HG02678 (cell line): Measurements from ENCODE around the gene ZNF831.

ENCODE experiments used
- ATAC-seq: cut with Tn5 transposase; IDR thresholded peaks from one replicate; pipeline ENCODE4 v1.9.1; 2021; ENCODE audit warnings: mild to moderate bottlenecking, moderate library complexity; ENCODE audit not compliant: unreplicated experiment

Gene ZNF831

GRCh38 chr20:59154317-59155013 is 9.2 kb upstream of the ZNF831 start:
- ATAC-seq, result no peak

GRCh38 chr20:59157064-59157463 is 6.6 kb upstream of the ZNF831 start:
- ATAC-seq, result no peak

GRCh38 chr20:59157531-59157930 is 6.1 kb upstream of the ZNF831 start:
- no peak for ATAC-seq

- ATAC-seq, result no peak
These were observed 5.6 kb upstream of the ZNF831 start for GRCh38 chr20:59157961-59158541.

- no peak for ATAC-seq
These were observed 4.9 kb upstream of the ZNF831 start for GRCh38 chr20:59158673-59159072.

GRCh38 chr20:59159091-59159490 is 4.5 kb upstream of the ZNF831 start:
- ATAC-seq, result no peak

- ATAC-seq, result no peak
These were observed 3.9 kb upstream of the ZNF831 start for GRCh38 chr20:59159493-59160376.

GRCh38 chr20:59160389-59161115 is 3.1 kb upstream of the ZNF831 start:
- no peak for ATAC-seq

GRCh38 chr20:59161721-59162120 is 1.9 kb upstream of the ZNF831 start:
- no peak for ATAC-seq

GRCh38 chr20:59164686-59165391 is 1.2 kb downstream of the ZNF831 start:
- ATAC-seq, result no peak

- no peak for ATAC-seq
These were observed 1.8 kb downstream of the ZNF831 start for GRCh38 chr20:59165396-59165795.

- ATAC-seq, result no peak
These were observed 2.5 kb downstream of the ZNF831 start for GRCh38 chr20:59165891-59166709.

GRCh38 chr20:59170406-59171349 is 7.1 kb downstream of the ZNF831 start:
- ATAC-seq, result no peak

- ATAC-seq, result no peak
These were observed 8.4 kb downstream of the ZNF831 start for GRCh38 chr20:59171986-59172385.

GRCh38 chr20:59173938-59174491 is 10.4 kb downstream of the ZNF831 start:
- ATAC-seq, result no peak

GRCh38 chr20:59175002-59175401 is 11.4 kb downstream of the ZNF831 start:
- no peak for ATAC-seq

- no peak for ATAC-seq
These were observed 12.2 kb downstream of the ZNF831 start for GRCh38 chr20:59175861-59176260.

- no peak for ATAC-seq
These were observed 13.2 kb downstream of the ZNF831 start for GRCh38 chr20:59176812-59177211.
